GM12865 (cell line): Measurements from ENCODE around the gene PARVA.

Experiments
- DNase-seq: peaks from one replicate; pipeline ENCODE4 v3.0.0; 2010; ENCODE audit warnings: low read depth
- H3K4me3 ChIP-seq: 2 replicates; pipeline ENCODE4 v1.5.1; 2011; ENCODE audit warnings: mild to moderate bottlenecking, low read depth, low read length, control low read depth
- TF ChIP-seq, protein P1 (sequence below): IDR thresholded peaks from 2 replicates; pipeline ENCODE4 v1.5.1; 2011; ENCODE audit warnings: low read length, control low read depth, low read depth, inconsistent platforms; ENCODE audit not compliant: insufficient read depth; ENCODE audit errors: missing control alignments

PARVA gene

DNA sequence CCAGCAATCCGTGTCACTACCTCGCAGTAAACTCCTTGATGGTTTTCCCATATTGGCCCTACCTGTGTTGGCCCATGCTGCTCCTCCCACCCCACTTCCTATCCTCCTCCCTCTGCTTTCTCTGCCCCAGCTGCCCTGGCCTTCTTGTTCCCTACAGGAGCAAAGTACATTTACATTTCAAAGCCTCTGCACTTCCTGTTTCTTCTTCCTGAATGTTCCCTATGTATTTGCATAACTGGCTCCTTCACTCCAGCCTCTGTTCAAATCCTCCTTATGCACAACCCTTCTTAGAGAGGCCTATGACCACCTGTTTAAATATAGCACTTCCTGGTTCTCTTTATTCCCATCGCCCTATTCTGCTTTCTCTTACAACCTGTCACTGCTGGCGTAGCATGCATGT lies 62.2 kb downstream of the PARVA start:
- TF ChIP-seq, protein P1, sequence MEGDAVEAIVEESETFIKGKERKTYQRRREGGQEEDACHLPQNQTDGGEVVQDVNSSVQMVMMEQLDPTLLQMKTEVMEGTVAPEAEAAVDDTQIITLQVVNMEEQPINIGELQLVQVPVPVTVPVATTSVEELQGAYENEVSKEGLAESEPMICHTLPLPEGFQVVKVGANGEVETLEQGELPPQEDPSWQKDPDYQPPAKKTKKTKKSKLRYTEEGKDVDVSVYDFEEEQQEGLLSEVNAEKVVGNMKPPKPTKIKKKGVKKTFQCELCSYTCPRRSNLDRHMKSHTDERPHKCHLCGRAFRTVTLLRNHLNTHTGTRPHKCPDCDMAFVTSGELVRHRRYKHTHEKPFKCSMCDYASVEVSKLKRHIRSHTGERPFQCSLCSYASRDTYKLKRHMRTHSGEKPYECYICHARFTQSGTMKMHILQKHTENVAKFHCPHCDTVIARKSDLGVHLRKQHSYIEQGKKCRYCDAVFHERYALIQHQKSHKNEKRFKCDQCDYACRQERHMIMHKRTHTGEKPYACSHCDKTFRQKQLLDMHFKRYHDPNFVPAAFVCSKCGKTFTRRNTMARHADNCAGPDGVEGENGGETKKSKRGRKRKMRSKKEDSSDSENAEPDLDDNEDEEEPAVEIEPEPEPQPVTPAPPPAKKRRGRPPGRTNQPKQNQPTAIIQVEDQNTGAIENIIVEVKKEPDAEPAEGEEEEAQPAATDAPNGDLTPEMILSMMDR: no peak
- H3K4me3 ChIP-seq: no peak overlapping the region
- no peak for DNase-seq

DNA sequence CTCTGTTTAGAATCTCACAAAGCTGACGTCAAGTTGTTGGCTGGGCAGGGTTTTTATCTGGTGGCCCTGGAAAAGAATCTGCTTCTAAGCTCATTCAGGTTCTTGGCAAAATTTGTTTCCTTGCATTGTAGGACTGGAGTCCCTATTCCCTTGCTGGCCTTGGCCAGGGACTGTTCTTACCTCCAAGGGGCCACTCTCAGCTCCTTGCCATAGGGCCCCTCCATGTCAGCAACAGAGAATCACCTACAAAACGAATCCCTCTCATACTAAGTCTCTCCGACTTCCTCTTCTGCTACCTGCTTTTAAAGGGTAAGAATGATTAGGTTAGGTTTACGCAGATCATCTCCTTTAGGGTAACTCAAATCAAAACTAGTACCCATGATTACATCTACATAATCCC lies 63.2 kb downstream of the PARVA start:
- no peak for DNase-seq
- TF ChIP-seq, protein P1: no peak
- no peak overlapping the region for H3K4me3 ChIP-seq

DNA sequence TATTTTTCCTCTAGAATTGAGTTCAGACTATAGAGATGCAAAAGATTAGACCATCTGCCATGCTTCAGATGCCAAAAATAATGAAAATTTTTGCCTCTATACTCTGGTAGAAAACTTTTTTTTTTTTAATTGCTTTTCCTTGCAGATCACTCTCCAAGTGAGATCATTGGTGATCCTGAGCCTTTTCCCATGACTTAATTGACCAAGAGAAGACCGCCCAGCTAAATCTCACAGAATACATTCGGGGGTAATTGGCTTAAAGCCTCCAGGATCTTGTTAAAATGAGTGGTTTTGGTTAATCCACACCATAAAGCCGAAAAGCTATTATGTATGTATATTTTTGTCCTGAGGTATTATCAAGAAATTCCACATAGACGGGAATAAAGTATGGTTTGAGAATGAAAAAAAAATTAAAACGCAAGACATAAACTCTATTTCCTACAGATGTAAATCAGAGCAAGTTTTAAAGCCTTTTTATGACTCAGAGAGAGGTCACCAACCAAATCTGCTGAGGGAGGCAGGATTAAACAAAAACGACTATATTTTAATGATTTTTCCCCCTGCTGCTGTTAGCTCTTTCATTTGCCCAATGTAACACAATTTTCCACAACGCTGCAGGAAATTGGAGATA lies 64.0 kb downstream of the PARVA start:
- no peak for DNase-seq
- TF ChIP-seq, protein P1: no peak
- H3K4me3 ChIP-seq: no peak overlapping the region

DNA sequence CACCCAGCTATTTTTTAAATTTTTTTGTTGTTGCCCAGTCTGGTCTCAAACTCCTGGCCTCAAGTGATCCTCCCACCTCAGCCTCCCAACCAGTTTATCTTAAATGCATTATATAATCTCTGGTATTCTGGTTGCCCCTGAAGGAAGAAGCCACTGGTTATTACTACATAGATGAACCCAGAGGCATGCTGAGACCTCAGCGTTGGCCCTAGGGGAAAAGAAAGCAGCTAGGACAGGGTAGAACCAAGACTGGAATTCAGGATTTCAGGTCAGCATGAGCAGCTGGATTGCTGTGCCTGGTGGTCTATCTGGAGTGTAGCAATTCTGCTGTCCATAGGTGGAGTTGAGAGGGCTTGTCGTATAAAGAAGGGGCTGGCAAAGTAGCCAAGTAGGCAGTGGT lies 67.2 kb downstream of the PARVA start:
- H3K4me3 ChIP-seq: no peak overlapping the region
- TF ChIP-seq, protein P1: no peak
- DNase-seq: no peak

DNA sequence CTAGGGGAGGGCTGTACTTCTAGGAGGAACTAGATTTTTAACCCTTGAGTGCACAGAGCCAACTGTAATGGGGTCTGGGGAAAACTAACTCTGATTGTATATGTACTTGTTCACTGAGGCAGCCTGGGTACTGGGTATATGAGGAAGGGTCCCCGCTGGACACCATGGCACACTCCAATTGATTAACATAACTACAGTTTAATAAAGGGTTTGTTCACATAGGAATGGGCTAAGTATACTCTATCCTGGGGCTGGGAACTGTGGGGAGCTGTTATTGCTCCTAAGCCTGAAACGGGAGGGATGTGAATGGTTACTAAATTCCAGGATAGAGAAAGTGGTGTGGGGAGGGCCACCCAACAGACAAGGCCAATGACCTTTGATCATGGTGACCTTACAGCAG lies 67.6 kb downstream of the PARVA start:
- no peak for DNase-seq
- TF ChIP-seq, protein P1: no peak
- no peak overlapping the region for H3K4me3 ChIP-seq

DNA sequence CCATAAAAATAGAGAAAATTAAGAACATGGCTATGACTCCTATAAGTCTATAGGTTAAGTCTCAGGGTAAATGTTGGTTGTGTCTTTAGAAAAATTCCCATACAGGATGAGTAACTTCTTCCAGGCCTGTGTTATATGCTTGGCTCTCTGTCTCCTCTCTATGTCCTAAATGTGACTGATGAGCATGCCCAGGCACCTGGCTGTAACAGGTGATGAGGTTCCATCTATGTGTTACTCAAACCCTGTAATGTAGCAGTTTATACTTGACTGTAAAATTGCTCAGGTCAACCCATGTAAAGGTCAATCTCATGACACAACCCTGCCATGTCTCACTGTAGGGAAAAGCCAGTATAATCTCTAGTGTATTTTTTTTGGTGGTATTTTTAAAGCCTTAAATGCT lies 69.5 kb downstream of the PARVA start:
- DNase-seq: no peak
- TF ChIP-seq, protein P1: no peak
- no peak overlapping the region for H3K4me3 ChIP-seq

DNA sequence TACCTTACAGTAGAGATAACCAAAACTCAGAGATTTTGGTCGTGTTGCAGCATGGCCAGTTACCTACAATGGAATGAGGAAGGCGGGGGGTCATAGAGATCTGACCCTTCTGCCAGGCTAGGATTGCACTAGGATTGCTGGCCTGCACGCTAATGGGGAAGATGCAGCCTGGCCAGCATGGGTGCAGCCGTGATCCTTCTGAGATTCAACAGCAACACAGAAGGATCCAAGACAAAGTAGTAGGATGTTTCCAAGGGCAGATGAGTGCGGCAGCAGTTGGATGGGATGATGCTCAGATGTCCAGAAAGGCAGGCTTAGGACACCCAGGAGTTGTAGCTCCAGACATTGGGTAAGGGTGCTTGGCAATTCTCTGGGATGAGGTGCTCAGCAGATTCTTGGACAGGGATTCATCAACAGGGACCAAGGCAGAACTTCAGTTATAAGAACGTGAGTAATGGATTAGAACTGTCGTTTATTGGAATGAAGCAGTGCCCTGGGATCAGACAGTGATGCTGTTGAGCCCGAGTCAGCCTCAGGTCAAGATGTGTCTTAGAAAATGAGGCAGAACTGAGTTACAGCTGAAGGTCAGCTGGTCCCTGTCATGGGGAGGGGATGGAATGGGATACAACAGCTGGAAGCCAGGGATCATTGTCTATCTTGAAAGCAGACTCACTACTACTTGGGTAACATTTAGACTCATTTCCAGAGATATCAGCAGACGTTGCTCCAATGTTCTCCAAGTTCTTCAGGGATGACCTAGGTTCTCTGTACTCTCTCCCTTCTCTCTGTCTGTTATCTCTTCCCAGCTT lies 71.0 kb downstream of the PARVA start:
- no peak for DNase-seq
- TF ChIP-seq, protein P1: no peak
- no peak overlapping the region for H3K4me3 ChIP-seq
